GM12865 (cell line): ENCODE results near the gene SELENOM.

Experiments
- DNase-seq: peaks from one replicate; pipeline ENCODE4 v3.0.0; 2010; ENCODE audit warnings: low read depth
- H3K4me3 ChIP-seq: 2 replicates; pipeline ENCODE4 v1.5.1; 2011; ENCODE audit warnings: mild to moderate bottlenecking, low read depth, low read length, control low read depth
- TF ChIP-seq, protein P1 (sequence below): IDR thresholded peaks from 2 replicates; pipeline ENCODE4 v1.5.1; 2011; ENCODE audit warnings: low read length, control low read depth, low read depth, inconsistent platforms; ENCODE audit not compliant: insufficient read depth; ENCODE audit errors: missing control alignments

Gene SELENOM

GRCh38 chr22:31126869-31127175 lies 19.5 kb upstream of the SELENOM start:
- no peak for DNase-seq
- H3K4me3 ChIP-seq, result no peak overlapping the region
- TF ChIP-seq, protein P1, sequence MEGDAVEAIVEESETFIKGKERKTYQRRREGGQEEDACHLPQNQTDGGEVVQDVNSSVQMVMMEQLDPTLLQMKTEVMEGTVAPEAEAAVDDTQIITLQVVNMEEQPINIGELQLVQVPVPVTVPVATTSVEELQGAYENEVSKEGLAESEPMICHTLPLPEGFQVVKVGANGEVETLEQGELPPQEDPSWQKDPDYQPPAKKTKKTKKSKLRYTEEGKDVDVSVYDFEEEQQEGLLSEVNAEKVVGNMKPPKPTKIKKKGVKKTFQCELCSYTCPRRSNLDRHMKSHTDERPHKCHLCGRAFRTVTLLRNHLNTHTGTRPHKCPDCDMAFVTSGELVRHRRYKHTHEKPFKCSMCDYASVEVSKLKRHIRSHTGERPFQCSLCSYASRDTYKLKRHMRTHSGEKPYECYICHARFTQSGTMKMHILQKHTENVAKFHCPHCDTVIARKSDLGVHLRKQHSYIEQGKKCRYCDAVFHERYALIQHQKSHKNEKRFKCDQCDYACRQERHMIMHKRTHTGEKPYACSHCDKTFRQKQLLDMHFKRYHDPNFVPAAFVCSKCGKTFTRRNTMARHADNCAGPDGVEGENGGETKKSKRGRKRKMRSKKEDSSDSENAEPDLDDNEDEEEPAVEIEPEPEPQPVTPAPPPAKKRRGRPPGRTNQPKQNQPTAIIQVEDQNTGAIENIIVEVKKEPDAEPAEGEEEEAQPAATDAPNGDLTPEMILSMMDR, result no peak

DNA sequence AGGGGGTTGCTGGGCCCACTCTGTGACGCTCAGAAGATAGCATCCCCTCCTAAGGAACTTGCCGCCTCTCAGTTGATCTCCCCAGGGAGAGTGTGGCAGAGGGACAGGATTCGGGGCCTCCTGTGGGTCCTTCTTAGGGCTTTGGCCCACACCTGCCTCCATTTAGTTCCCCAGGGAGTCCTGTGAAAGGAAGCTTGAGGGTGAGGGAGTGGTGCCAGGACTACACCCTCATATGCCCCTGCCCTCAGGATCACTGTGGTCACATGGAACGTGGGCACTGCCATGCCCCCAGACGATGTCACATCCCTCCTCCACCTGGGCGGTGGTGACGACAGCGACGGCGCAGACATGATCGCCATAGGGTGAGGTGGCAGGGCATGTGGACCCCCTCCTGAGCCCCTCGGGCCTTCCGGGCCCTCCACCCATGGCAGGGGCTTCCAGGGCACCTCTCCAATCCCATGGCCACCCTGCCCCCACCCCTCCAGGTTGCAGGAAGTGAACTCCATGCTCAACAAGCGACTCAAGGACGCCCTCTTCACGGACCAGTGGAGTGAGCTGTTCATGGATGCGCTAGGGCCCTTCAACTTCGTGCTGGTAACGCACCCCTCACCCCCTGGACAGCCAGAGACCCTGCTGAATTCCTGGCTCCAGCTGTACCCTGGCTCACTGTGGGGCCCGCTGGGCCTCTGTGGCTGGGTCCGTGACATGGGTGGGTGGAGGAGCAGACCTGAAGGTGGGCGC lies 18.9 kb upstream of the SELENOM start:
- TF ChIP-seq, protein P1, result no peak
- no peak for DNase-seq
- no peak overlapping the region for H3K4me3 ChIP-seq

DNA sequence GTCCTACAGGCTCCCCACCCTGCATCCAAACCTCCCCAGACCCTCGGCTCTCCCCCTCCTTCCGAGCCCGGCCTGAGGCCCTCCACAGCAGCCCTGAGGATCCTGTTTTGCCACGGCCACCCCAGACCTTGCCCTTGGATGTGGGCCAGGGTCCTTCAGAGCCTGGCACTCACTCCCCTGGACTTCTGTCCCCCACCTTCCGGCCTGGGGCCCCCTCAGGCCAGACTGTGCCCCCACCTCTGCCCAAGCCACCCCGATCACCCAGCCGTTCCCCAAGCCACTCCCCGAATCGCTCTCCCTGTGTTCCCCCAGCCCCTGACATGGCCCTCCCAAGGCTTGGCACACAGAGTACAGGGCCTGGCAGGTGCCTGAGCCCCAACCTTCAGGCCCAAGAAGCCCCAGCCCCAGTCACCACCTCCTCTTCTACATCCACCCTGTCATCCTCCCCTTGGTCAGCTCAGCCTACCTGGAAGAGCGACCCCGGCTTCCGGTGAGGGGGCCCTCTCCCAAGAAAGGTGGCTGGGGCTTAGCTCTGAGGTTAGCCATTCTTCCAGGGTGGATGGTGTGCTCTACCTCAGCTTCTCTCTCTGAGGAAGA lies 18.3 kb upstream of the SELENOM start:
- TF ChIP-seq, protein P1, result no peak
- no peak for DNase-seq
- no peak overlapping the region for H3K4me3 ChIP-seq

- no peak for DNase-seq
- no peak overlapping the region for H3K4me3 ChIP-seq
- TF ChIP-seq, protein P1, result no peak
These were observed 17.6 kb upstream of the SELENOM start for GRCh38 chr22:31124811-31125465.

DNA sequence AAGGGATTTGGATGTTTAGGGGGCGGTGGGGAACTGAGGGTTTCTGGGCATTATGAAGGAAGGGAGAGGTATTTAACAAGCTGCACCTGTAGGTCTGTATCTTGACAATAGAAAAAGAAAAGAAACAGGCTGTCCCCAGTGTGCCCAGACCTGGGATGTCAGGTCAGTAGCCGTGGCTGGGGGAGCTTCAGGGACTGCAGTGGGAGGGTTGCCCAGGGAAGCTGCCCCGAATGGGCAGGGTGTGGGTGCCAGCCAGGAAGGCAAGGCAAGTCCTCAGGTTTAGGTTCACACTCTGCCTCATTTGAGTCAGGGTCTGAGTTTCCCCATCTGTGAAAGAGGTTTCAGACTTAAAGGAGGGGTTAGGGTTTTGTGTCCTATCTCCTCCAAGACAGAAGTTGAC lies 16.9 kb upstream of the SELENOM start:
- DNase-seq, result no peak
- H3K4me3 ChIP-seq, result no peak overlapping the region
- TF ChIP-seq, protein P1, result no peak

- DNase-seq, result no peak
- no peak overlapping the region for H3K4me3 ChIP-seq
- TF ChIP-seq, protein P1, result no peak
These were observed 15.9 kb upstream of the SELENOM start for GRCh38 chr22:31123292-31123602.
